Large intestine (tissue), 3 donors: ENCODE results near the gene ARMH2. TPM values are rescaled to one million over a fixed set of nuclear protein-coding genes. Genes with fewer than 3 reads are reported as not detected.
"Not testable (repeated sequence)": the region's sequence is repeated elsewhere in the genome, so short reads cannot be mapped to it uniquely, and the experiment has no call there.

Experiments used
- DNase-seq, 2 donors: peaks; one replicate each; pipeline versions ENCODE4 v3.0.0 to v3.0.0-alpha.2; 2013
- H3K27ac ChIP-seq: one replicate; pipeline ENCODE4 v1.5.1; 2013; ENCODE audit warnings: low read length
- H3K27me3 ChIP-seq: 2 replicates; pipeline ENCODE4 v1.6.1; 2013; ENCODE audit warnings: low read length; ENCODE audit not compliant: control insufficient read depth, insufficient read depth
- H3K36me3 ChIP-seq: 2 replicates; pipeline ENCODE4 v1.6.1; 2013; ENCODE audit warnings: low read length; ENCODE audit not compliant: control insufficient read depth, insufficient read depth
- H3K4me1 ChIP-seq: one replicate; pipeline ENCODE4 v1.6.1; 2013; ENCODE audit warnings: low read length; ENCODE audit not compliant: control insufficient read depth, insufficient read depth
- H3K4me3 ChIP-seq: one replicate; pipeline ENCODE4 v1.5.1; 2013; ENCODE audit warnings: low read length
- H3K9me3 ChIP-seq: one replicate; pipeline ENCODE4 v1.6.1; 2013; ENCODE audit warnings: mild to moderate bottlenecking, low read depth, low read length, moderate library complexity; ENCODE audit not compliant: control insufficient read depth
- WGBS: methylation state at CpG from one replicate; pipeline ENCODE4 v1.1.5; 2013; ENCODE audit warnings: low lambda C conversion rate; ENCODE audit not compliant: insufficient coverage; 5-methylcytosine and 5-hydroxymethylcytosine counted together
- polyA plus RNA-seq: library from polyadenylated mRNA; unstranded; fragments of 120-200 nt; gene quantifications from one replicate; pipeline ENCODE4 v1.2.1, GENCODE V29; 2013

ARMH2 gene
- polyA plus RNA-seq, 1 donor: not detected

DNA sequence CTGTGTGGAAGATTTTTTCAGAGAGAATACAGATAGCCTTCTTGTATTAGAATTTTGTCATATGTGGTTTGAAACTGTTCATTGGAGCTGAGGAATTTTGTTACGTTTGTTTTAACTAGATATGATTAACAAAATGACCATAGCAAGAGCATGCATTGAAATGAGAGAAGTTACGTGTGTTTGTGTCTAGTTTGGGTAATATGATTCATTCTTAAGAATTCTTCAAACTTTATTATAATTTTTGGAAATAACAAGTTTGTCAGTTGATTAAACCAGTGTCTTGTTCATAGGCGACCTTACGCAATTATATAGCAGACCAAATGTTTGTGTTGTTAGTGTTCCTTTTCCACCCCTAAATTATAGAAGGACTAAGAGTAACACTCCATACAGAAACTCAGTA lies 18.5 kb downstream of the ARMH2 start:
- Histone ChIP-seq H3K9me3 (no peaks in the 10 kb centered on the region), H3K36me3 (peaks cover 15% of the 10 kb centered on the region), H3K4me1 (peaks cover 14% of the 10 kb centered on the region), H3K27ac (no peak overlapping the region), H3K4me3 (no peak overlapping the region), H3K27me3 (no peaks in the 10 kb centered on the region)
- DNase-seq: no peak
- WGBS: 60% methylated on average over 1 of the region's 4 CpGs

DNA sequence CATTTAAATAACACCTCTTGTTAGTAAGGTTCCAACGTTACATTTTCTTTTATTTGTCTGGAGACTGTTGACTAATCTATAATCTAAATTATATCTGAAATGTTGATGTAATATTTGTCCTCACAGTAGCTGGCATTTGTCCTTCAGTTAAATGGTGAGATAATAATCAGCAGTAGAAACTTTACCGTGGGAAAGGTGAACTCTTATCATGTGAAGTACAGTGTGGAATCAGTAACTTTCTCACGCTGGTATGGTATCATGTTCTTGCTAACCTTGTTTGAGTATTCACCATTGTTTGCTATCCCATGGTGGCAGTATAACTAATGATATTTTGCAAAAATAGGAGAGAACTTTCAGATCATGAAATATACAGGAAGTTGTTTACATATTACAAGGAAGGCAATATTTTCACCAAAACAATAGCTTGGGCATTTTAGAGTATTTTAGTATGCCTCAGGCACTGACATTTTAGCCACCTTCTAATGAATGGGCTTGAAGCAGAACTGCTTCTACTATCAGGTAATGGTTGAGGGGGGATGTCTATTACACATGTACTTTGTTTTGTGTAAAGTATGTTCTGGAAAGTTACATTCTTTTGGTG lies 19.2 kb downstream of the ARMH2 start:
- 17% methylated on average over 1 of the region's 3 CpGs for WGBS
- Histone ChIP-seq H3K4me1 (peaks cover 14% of the 10 kb centered on the region), H3K27me3 (no peaks in the 10 kb centered on the region), H3K36me3 (peaks cover 14% of the 10 kb centered on the region), H3K27ac (peak overlapping the region; percentile 40), H3K4me3 (no peak overlapping the region), H3K9me3 (no peaks in the 10 kb centered on the region)
- DNase-seq: peak in 1 of 2 donors; percentile 45

DNA sequence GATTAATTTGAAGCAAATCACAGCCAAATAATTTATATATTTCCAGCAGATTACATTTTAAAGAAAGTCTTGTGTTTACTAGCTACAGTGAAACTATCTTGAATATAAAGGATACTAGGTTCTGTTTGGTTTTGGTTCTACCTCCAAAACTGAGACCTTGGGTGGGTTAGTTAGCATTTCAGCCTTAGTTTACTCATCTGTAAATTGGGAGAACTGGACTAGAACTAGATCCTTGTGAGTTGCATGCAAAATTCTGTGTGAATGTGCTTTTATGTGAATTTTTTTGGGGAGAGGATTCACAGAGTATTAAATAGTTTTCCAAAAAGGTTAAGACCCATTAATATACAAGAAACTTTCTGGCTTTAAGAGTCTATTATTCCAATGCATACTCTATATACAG lies 19.8 kb downstream of the ARMH2 start:
- H3K9me3 ChIP-seq: no peaks in the 10 kb centered on the region
- no peak overlapping the region for H3K4me3 ChIP-seq
- DNase-seq: no peak
- H3K27me3 ChIP-seq: no peaks in the 10 kb centered on the region
- no peak overlapping the region for H3K27ac ChIP-seq
- peaks cover 10% of the 10 kb centered on the region for H3K36me3 ChIP-seq
- H3K4me1 ChIP-seq: peaks cover 14% of the 10 kb centered on the region

DNA sequence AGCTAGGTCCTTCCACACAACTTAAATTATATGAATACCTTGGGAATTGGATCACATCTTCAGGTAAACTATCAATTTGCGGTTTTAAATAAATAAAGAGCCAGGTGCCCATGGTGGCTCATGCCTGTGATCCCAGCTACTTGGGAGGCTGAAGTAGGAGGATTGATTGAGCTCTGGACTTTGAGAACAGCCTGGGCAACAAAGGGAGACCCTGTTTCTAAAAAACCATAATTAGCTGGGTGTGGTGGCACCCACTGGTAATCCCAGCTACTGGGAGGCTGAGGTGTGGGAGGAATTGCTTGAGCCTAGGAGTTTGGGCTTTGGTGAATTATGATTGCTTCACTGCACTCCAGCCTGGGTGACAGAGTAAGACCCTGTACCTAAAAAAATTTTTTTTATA lies 20.6 kb downstream of the ARMH2 start:
- Histone ChIP-seq H3K27ac (no peak overlapping the region), H3K27me3 (no peaks in the 10 kb centered on the region), H3K36me3 (peaks cover 10% of the 10 kb centered on the region), H3K4me3 (no peak overlapping the region), H3K9me3 (no peaks in the 10 kb centered on the region), H3K4me1 (peaks cover 14% of the 10 kb centered on the region)
- WGBS: 67% methylated on average over 1 of the region's 1 CpG
- no peak for DNase-seq

DNA sequence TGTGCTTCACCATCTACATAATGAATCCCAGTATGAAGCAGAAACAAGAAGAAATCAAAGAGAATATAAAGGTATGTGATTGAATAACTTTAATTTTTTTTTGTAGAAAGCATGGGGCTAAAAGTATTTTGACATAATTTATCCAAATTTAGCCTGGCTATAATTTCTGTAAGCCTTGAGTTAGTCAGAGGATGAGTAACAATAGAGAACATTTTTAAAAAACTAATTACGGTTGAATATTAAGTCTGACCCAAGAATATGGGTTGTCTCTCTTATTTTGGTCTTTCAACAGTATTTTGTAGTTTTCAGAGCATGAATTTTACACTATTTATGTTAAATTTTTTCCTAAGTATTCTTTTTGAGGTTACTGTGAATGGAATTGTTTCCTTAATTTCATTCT lies 21.5 kb downstream of the ARMH2 start:
- DNase-seq: no peak
- Histone ChIP-seq H3K4me1 (peaks cover 14% of the 10 kb centered on the region), H3K9me3 (no peaks in the 10 kb centered on the region), H3K4me3 (peak overlapping the region; percentile 2), H3K36me3 (peaks cover 8% of the 10 kb centered on the region), H3K27ac (no peak overlapping the region), H3K27me3 (no peaks in the 10 kb centered on the region)
- WGBS: no CpG with 5 or more reads among the region's 1 CpG

DNA sequence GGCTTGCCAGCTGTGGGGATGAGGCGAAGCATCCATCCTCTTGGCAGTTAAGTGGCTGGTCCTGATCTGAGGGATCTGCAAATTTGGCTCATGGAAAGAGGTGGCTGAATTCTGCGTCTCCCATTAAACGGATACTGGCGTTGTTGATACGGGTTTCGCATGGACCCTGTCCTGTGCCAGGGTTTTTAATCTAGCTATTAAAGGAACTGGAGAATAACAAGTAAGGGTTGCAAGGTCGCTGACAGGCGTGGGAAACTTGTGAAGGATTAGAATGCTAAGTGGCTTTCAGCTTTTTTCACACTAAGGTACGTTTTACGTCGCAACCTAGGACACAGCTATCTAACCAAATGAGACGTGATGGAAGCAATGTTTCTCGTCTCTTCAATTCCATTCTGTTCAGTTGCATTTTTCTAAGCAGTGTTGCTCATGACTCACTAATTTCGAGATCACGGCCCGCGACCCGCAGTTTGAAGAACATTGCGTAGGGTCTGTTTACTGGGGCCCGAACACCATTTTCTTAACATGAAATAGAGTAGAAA lies 23.1 kb downstream of the ARMH2 start:
- 0% methylated on average over 7 of the region's 20 CpGs for WGBS
- no peak for DNase-seq
- no peaks in the 10 kb centered on the region for H3K27me3 ChIP-seq
- peak overlapping the region; percentile 92 for H3K27ac ChIP-seq
- H3K4me3 ChIP-seq: peak overlapping the region; percentile 87
- peaks cover 12% of the 10 kb centered on the region for H3K4me1 ChIP-seq
- H3K9me3 ChIP-seq: no peaks in the 10 kb centered on the region
- peaks cover 1% of the 10 kb centered on the region for H3K36me3 ChIP-seq

DNA sequence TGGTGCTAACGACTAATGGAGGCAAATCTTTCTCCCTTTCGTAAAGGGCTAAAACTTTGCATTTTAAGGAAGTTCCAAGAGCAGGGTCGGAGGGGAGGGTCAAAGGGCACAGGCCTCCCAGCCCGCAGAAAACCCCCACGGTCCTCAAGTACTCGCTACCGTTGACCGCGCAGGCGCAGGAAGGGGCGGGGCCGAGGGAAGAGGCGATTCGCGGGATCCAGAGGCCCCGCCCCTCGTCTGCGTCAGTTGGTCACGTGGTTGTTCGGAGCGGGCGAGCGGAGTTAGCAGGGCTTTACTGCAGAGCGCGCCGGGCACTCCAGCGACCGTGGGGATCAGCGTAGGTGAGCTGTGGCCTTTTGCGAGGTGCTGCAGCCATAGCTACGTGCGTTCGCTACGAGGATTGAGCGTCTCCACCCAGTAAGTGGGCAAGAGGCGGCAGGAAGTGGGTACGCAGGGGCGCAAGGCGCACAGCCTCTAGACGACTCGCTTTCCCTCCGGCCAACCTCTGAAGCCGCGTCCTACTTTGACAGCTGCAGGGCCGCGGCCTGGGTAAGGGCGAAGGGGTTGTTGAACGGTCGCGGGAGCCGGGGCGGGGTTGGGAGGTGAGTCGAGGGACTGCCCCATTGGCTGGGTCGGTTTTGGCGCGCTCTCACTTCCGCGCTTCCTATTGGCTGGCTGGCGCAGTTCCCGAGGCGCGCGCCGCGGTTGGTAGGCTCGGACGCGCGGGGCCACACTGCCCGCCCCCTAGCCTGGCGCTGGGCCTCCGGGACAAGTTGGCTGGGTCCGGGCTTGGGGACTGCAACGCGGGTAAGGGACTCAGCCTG lies 23.8 kb downstream of the ARMH2 start, which contains the start of gene GMNN:
GMNN (plus strand) TSS at position 242 of the 824 bp plus-strand sequence. CDS start 2,310 bp downstream, outside the sequence.
- Histone ChIP-seq H3K36me3 (no peaks in the 10 kb centered on the region), H3K4me3 (peak within 1 kb of the TSS; percentile 87), H3K27me3 (no peaks in the 10 kb centered on the region), H3K4me1 (peaks cover 8% of the 10 kb centered on the region), H3K27ac (peak within 1 kb of the TSS; percentile 92), H3K9me3 (no peaks in the 10 kb centered on the region)
- peak; percentile 96 to 97 for DNase-seq
- no CpG with 5 or more reads among the region's 75 CpGs for WGBS

DNA sequence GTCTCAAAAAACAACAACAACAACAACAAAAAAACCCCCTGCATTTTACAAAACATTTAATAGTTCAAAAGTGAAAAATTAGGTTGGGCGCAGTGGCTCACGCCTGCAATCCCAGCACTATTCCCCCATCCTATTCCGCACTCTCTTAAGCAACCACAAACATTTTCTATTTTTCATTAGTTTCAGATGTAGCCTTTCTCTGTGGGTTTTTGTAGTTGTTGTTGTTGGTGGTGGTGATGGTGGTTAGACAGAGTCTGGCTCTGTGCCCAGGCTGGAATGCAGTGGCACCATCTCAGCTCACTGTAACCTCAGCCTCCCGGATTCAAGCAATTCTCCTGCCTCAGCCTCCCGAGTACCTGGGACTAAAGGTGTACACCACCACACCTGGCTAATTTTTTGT lies 30.4 kb downstream of the ARMH2 start:
- H3K27ac ChIP-seq: no peak overlapping the region
- peaks cover 4% of the 10 kb centered on the region for H3K9me3 ChIP-seq
- WGBS: 100% methylated on average over 2 of the region's 5 CpGs
- peaks cover 4% of the 10 kb centered on the region for H3K4me1 ChIP-seq
- H3K27me3 ChIP-seq: no peaks in the 10 kb centered on the region
- no peaks in the 10 kb centered on the region for H3K36me3 ChIP-seq
- H3K4me3 ChIP-seq: no peak overlapping the region
- no peak for DNase-seq

DNA sequence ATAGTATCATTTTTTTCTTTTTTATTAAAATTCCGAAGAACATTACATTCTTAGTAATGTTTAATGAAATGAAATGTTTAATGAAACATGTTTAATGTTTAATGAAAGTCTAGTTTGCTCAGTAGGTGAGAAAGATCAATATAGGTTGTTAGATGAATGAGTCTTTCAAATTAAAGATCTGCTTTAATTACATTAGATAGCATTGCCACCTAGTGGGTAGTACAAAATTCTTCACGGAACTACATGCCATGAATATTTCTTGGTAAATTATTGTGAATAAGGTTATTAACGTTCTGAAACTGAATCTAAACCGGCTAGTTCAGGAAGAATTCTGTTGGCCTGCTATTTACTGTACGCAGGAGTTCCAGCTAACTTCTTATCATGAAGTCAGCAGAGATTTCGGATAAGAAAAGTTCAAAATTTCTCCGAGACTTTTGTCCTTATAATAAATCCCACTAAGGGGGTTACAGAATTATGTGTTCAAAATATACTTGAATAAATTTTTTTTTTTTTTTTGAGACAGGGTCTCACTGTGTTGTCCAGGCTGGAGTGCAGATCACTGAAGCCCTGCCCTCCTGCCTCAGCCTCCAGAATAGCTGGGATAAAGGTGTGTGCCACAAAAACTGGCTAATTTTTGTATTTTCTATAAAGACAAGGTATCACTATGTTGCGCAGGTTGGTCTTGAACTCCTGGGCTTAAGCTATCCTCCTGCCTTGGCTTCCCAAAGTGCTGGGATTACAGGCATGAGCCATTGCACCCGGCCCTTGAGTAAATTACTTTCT lies 31.8 kb downstream of the ARMH2 start:
- Histone ChIP-seq H3K36me3 (no peaks in the 10 kb centered on the region), H3K27ac (no peak overlapping the region), H3K27me3 (no peaks in the 10 kb centered on the region), H3K4me3 (no peak overlapping the region), H3K4me1 (peaks cover 4% of the 10 kb centered on the region), H3K9me3 (peaks cover 4% of the 10 kb centered on the region)
- DNase-seq: peak in 1 of 2 donors; percentile 50
- WGBS: 51% methylated on average over 5 of the region's 9 CpGs

DNA sequence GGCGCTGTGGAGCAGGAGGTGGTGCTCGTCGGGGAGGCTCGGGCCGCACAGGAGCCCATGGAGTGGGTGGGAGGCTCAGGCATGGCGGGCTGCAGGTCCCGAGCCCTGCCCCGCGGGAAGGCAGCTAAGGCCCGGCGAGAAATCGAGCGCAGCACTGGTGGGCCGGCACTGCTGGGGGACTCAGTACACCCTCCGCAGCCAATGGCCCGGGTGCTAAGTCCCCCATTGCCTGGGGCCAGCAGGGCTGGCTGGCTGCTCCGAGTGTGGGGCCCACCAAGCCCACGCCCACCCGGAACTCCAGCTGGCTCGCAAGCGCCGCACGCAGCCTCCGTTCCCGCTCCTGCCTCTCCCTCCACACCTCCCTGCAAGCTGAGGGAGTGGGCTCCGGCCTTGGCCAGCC lies 32.7 kb downstream of the ARMH2 start:
- not testable (repeated sequence) for H3K36me3 ChIP-seq, H3K9me3 ChIP-seq, DNase-seq, H3K4me1 ChIP-seq, H3K27me3 ChIP-seq, H3K4me3 ChIP-seq, H3K27ac ChIP-seq
- no CpG with 5 or more reads among the region's 26 CpGs for WGBS
